Keratinocyte (primary cell): ENCODE data around the gene ARHGEF33. TPM values are rescaled to one million over a fixed set of nuclear protein-coding genes. Genes with fewer than 3 reads are reported as not detected.

ENCODE experiments used
- DNase-seq: peaks from one replicate; pipeline ENCODE4 v3.0.0-alpha.2; 2011; ENCODE audit warnings: low read depth, missing footprints, low spot score
- FAIRE-seq: peaks from 2 replicates; lab custom pipeline; 2011; peaks lifted over from hg19 to GRCh38; lab: Jason Lieb, UNC
- H2AFZ ChIP-seq: 2 replicates; pipeline ENCODE4 v1.6.0; 2012; ENCODE audit warnings: low read length, control low read depth, inconsistent platforms; ENCODE audit not compliant: control insufficient read depth
- H3K27ac ChIP-seq: 2 replicates; pipeline ENCODE4 v1.5.1; 2011; ENCODE audit warnings: low read length; ENCODE audit not compliant: control insufficient read depth, insufficient read depth
- H3K27me3 ChIP-seq: 3 replicates; pipeline ENCODE4 v1.6.0; 2011; ENCODE audit warnings: low read length; ENCODE audit not compliant: control insufficient read depth, insufficient read depth; ENCODE audit errors: extremely low read depth
- H3K36me3 ChIP-seq, 2 experiments: 2 replicates in 1 of 2; 3 replicates in 1 of 2; pipeline ENCODE4 v1.5.1; 2011; ENCODE audit warnings: low read length in 2 of 2, mild to moderate bottlenecking in 1 of 2; ENCODE audit not compliant: control insufficient read depth in 2 of 2, insufficient read depth in 2 of 2; ENCODE audit errors: extremely low read depth in 1 of 2
- H3K4me1 ChIP-seq: 3 replicates; pipeline ENCODE4 v1.5.1; 2011; ENCODE audit warnings: low read length; ENCODE audit not compliant: control insufficient read depth, insufficient read depth; ENCODE audit errors: extremely low read depth
- H3K4me2 ChIP-seq: 3 replicates; pipeline ENCODE4 v1.6.0; 2011; ENCODE audit warnings: low read depth, low read length; ENCODE audit not compliant: control insufficient read depth, insufficient read depth; ENCODE audit errors: extremely low read depth
- H3K4me3 ChIP-seq, 3 experiments: fragments of 200-600 bp in 1 of 3; sonication (generic) in 1 of 3; 2 replicates in 2 of 3; 3 replicates in 1 of 3; pipeline ENCODE4 v1.5.1; 2011 to 2016; ENCODE audit warnings: low read length in 3 of 3, mild to moderate bottlenecking in 3 of 3, control low read depth in 2 of 3, inconsistent platforms in 1 of 3, low read depth in 1 of 3, mixed read lengths in 1 of 3, mixed run types in 1 of 3, moderate library complexity in 1 of 3; ENCODE audit not compliant: control insufficient read depth in 2 of 3, insufficient read depth in 2 of 3; ENCODE audit errors: extremely low read depth in 1 of 3
- H3K79me2 ChIP-seq: 2 replicates; pipeline ENCODE4 v1.6.0; 2012; ENCODE audit warnings: low read length; ENCODE audit not compliant: control insufficient read depth, insufficient read depth
- H3K9ac ChIP-seq: 3 replicates; pipeline ENCODE4 v1.6.0; 2011; ENCODE audit warnings: low read length; ENCODE audit not compliant: control insufficient read depth, insufficient read depth; ENCODE audit errors: extremely low read depth
- H3K9me1 ChIP-seq: 3 replicates; pipeline ENCODE4 v1.6.0; 2011; ENCODE audit warnings: low read length; ENCODE audit not compliant: control insufficient read depth, insufficient read depth; ENCODE audit errors: extremely low read depth
- H3K9me3 ChIP-seq: 2 replicates; pipeline ENCODE4 v1.5.1; 2012; ENCODE audit warnings: low read depth, low read length; ENCODE audit not compliant: control insufficient read depth
- H4K20me1 ChIP-seq: 3 replicates; pipeline ENCODE4 v1.6.0; 2011; ENCODE audit warnings: low read length; ENCODE audit not compliant: control insufficient read depth, insufficient read depth; ENCODE audit errors: extremely low read depth
- EZH2 ChIP-seq: IDR thresholded peaks from one replicate; pipeline ENCODE4 v1.6.1; 2012; ENCODE audit warnings: inconsistent platforms, mild to moderate bottlenecking, low read length, moderate library complexity
- dilution Hi-C: fragments of 300-500 bp; cut with MboI; formaldehyde crosslinking; loops from one replicate; pipeline ENCODE4 v1.7.0; 2020; ENCODE audit warnings: low sequenced_read_pairs; ENCODE audit not compliant: extremely low pct_ligation_motif_present
- polyA plus RNA-seq, 5 experiments: library from polyadenylated mRNA; depleted of rRNA in 3 of 5; stranded (reverse) in 3 of 5; stranded (forward) in 1 of 5; unstranded in 1 of 5; fragments of >200 nt; gene quantifications; 1 replicate in 1 of 5; 2 replicates in 3 of 5; 3 replicates in 1 of 5; pipeline versions ENCODE4 v1.2.1 to v1.2.3, GENCODE V29; 2011 to 2012; ENCODE audit warnings: missing spikeins in 2 of 5, low read depth in 1 of 5, low replicate concordance in 1 of 5
- TF ChIP-seq, protein P1 (sequence below), 3 experiments: IDR thresholded peaks in 1 of 3; conservative IDR thresholded peaks in 1 of 3; optimal IDR thresholded peaks in 1 of 3; 2 replicates in 2 of 3; 3 replicates in 1 of 3; pipeline versions ENCODE3 to v1.5.1; 2011; ENCODE audit warnings: low read length in 3 of 3, mild to moderate bottlenecking in 3 of 3, moderate library complexity in 2 of 3, control low read depth in 1 of 3, inconsistent platforms in 1 of 3; ENCODE audit not compliant: insufficient read depth in 2 of 3; ENCODE audit errors: extremely low read depth in 1 of 3

The ARHGEF33 gene
- polyA plus RNA-seq, 1 donor (not counting 4 experiments of a cell fraction or from before 2014, with no cell fraction given), result 0.09 TPM

DNA sequence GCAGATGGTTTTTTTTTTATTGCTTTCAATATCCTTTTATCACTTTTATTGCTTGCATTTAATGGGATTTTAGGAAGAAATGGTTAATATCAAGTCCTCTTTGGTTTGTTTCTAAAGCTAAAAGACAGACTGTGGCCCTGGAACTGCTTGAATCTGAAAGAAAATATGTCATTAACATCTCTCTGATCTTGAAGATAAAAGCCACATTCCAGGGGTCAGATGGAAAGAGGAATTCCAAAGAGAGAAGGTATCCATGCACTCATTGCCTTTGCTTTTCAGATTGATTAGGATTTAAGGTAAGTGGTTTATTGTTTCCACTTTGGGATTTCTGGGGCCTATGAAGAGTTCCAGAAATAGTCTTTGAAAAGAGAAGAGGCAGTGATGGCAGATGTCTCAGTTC lies 54.1 kb downstream of the ARHGEF33 start:
- H3K9ac ChIP-seq, result no peak overlapping the region
- H3K27ac ChIP-seq, result no peak overlapping the region
- dilution Hi-C loops, result no loop called here
- H3K36me3 ChIP-seq, result no peaks in the 10 kb centered on the region
- peaks cover 5% of the 10 kb centered on the region for H3K4me1 ChIP-seq
- peaks cover 2% of the 10 kb centered on the region for H3K9me1 ChIP-seq
- TF ChIP-seq, protein P1, sequence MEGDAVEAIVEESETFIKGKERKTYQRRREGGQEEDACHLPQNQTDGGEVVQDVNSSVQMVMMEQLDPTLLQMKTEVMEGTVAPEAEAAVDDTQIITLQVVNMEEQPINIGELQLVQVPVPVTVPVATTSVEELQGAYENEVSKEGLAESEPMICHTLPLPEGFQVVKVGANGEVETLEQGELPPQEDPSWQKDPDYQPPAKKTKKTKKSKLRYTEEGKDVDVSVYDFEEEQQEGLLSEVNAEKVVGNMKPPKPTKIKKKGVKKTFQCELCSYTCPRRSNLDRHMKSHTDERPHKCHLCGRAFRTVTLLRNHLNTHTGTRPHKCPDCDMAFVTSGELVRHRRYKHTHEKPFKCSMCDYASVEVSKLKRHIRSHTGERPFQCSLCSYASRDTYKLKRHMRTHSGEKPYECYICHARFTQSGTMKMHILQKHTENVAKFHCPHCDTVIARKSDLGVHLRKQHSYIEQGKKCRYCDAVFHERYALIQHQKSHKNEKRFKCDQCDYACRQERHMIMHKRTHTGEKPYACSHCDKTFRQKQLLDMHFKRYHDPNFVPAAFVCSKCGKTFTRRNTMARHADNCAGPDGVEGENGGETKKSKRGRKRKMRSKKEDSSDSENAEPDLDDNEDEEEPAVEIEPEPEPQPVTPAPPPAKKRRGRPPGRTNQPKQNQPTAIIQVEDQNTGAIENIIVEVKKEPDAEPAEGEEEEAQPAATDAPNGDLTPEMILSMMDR (optimal IDR thresholded peaks at IDR 0.05 in 1 of 3, IDR thresholded peaks at IDR 0.05 in 1 of 3, conservative IDR thresholded peaks at IDR 0.05 in 1 of 3; ENCODE audit: extremely low read depth in 1 of 3, insufficient read depth in 2 of 3, low read length in 3 of 3), result no peak
- no peak for TF ChIP-seq EZH2
- H2AFZ ChIP-seq, result no peak overlapping the region
- no peak overlapping the region for H3K4me3 ChIP-seq
- DNase-seq (no peak), FAIRE-seq (no peak)
- H3K9me3 ChIP-seq, result no peaks in the 10 kb centered on the region
- no peak overlapping the region for H3K4me2 ChIP-seq
- no peaks in the 10 kb centered on the region for H3K79me2 ChIP-seq
- H4K20me1 ChIP-seq, result no peaks in the 10 kb centered on the region
- no peaks in the 10 kb centered on the region for H3K27me3 ChIP-seq

DNA sequence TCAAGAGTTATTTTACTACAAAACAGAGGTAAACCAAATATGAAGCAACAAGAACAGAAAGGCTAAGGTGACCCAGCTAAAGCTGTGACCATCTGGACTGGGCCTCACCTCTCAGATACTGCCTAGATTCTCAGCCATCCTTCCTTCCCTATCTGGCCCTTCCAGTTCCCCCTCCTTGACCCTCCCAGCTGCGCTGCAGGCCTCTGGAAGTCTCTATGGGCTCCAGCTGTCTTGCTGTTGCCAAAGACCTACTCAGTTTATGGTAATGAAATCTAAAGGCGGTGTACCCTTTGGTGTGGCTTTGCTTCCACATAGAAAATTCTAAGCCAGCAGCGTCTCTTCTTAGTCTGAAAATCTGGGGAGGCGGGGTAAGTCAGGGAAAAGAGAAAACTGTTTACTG lies 55.7 kb downstream of the ARHGEF33 start:
- Histone ChIP-seq H3K9me1 (peaks cover 2% of the 10 kb centered on the region), H3K4me2 (no peak overlapping the region), H3K4me3 (no peak overlapping the region), H3K79me2 (no peaks in the 10 kb centered on the region), H3K9ac (no peak overlapping the region), H3K36me3 (no peaks in the 10 kb centered on the region), H3K9me3 (no peaks in the 10 kb centered on the region), H3K27me3 (no peaks in the 10 kb centered on the region), H2AFZ (no peak overlapping the region), H3K27ac (no peak overlapping the region), H4K20me1 (no peaks in the 10 kb centered on the region), H3K4me1 (peaks cover 5% of the 10 kb centered on the region)
- DNase-seq (no peak), FAIRE-seq (no peak)
- TF ChIP-seq EZH2, result no peak
- TF ChIP-seq, protein P1 (optimal IDR thresholded peaks at IDR 0.05 in 1 of 3, IDR thresholded peaks at IDR 0.05 in 1 of 3, conservative IDR thresholded peaks at IDR 0.05 in 1 of 3; ENCODE audit: extremely low read depth in 1 of 3, insufficient read depth in 2 of 3, low read length in 3 of 3), result no peak
- dilution Hi-C loops, result no loop called here
